T-cell (primary cell): ENCODE data around the gene COX20. TPM values are rescaled to one million over a fixed set of nuclear protein-coding genes. Genes with fewer than 3 reads are reported as not detected.

Experiments used
- ATAC-seq, 4 experiments: fragments of 200-7000 bp in 3 of 4; fragments of 150-1000 bp in 1 of 4; cut with Tn5 transposase; replicated peaks in 1 of 4; 1 replicate in 3 of 4; 2 replicates in 1 of 4; pipeline ENCODE4 v1.10.0; 2021; ENCODE audit warnings: moderate library complexity in 3 of 4, mild to moderate bottlenecking in 2 of 4, moderate number of reproducible peaks in 1 of 4
- CTCF ChIA-PET, 2 donors: fragments of 300-600 bp; sonication (Branson Sonifier 250); formaldehyde crosslinking; loops; one replicate each; lab custom pipeline; 2022; ENCODE audit warnings: antibody characterized with exemption in 2 of 2; lab: Charles Lee
- POLR2A ChIA-PET, 2 donors: fragments of 300-600 bp; sonication (Branson Sonifier 250); formaldehyde crosslinking; loops; one replicate each; lab custom pipeline; 2022; ENCODE audit warnings: antibody characterized with exemption in 2 of 2; lab: Charles Lee
- DNase-seq, 35 experiments: peaks; one replicate each; pipeline versions ENCODE4 v3.0.0 to v3.0.0-alpha.2; 2013 to 2023
- H3K27ac ChIP-seq: one replicate; pipeline ENCODE4 v1.5.1; 2013; ENCODE audit warnings: low read length
- H3K27me3 ChIP-seq, 2 experiments: replicated peaks in 1 of 2; 1 replicate in 1 of 2; 2 replicates in 1 of 2; pipeline versions ENCODE4 v1.6.1 to v1.7.0; 2013; ENCODE audit warnings: low read length in 1 of 2, mixed read lengths in 1 of 2; ENCODE audit not compliant: control insufficient read depth in 2 of 2, insufficient read depth in 2 of 2; ENCODE audit errors: extremely low read depth in 1 of 2
- H3K36me3 ChIP-seq, 2 donors: 1 replicate in 1 of 2; 2 replicates in 1 of 2; pipeline versions ENCODE4 v1.6.1 to v1.7.0; 2013; ENCODE audit warnings: low read length in 1 of 2; ENCODE audit not compliant: control insufficient read depth in 2 of 2, insufficient read depth in 1 of 2; ENCODE audit errors: extremely low read depth in 1 of 2
- H3K4me1 ChIP-seq, 2 experiments: 1 replicate in 1 of 2; 2 replicates in 1 of 2; pipeline versions ENCODE4 v1.6.1 to v1.7.0; 2013; ENCODE audit warnings: low read length in 2 of 2, mixed read lengths in 1 of 2; ENCODE audit not compliant: insufficient read depth in 2 of 2, control insufficient read depth in 1 of 2; ENCODE audit errors: extremely low read depth in 1 of 2
- H3K4me3 ChIP-seq, 2 donors: 1 replicate in 1 of 2; 2 replicates in 1 of 2; pipeline versions ENCODE4 v1.5.1 to v1.7.0; 2013; ENCODE audit warnings: mild to moderate bottlenecking in 2 of 2, low read length in 1 of 2, moderate library complexity in 1 of 2; ENCODE audit not compliant: control insufficient read depth in 1 of 2; ENCODE audit errors: extremely low read depth in 1 of 2
- H3K9me3 ChIP-seq: 2 replicates; pipeline ENCODE4 v1.7.0; 2013
- H3K27ac Mint-ChIP-seq, 2 donors: one replicate each; pipeline ENCODE4 v1.8.0; 2020 to 2021; ENCODE audit warnings: mild to moderate bottlenecking in 2 of 2, mixed read lengths in 2 of 2
- H3K27me3 Mint-ChIP-seq, 2 donors: one replicate each; pipeline ENCODE4 v1.8.0; 2021 to 2022; ENCODE audit warnings: mixed read lengths in 2 of 2
- H3K36me3 Mint-ChIP-seq: one replicate; pipeline ENCODE4 v1.8.0; 2021; ENCODE audit warnings: mixed read lengths
- H3K4me1 Mint-ChIP-seq, 3 donors: one replicate each; pipeline ENCODE4 v1.8.0; 2020 to 2022; ENCODE audit warnings: mixed read lengths in 3 of 3, mild to moderate bottlenecking in 1 of 3
- H3K4me3 Mint-ChIP-seq, 3 donors: one replicate each; pipeline ENCODE4 v1.8.0; 2020 to 2022; ENCODE audit warnings: mild to moderate bottlenecking in 3 of 3, mixed read lengths in 3 of 3, moderate library complexity in 3 of 3
- H3K9me3 Mint-ChIP-seq, 3 donors: one replicate each; pipeline ENCODE4 v1.8.0; 2020 to 2022; ENCODE audit warnings: mixed read lengths in 3 of 3
- WGBS: methylation state at CpG from one replicate; pipeline ENCODE4 v1.1.5; 2013; ENCODE audit warnings: missing lambda C conversion rate; ENCODE audit not compliant: insufficient coverage; 5-methylcytosine and 5-hydroxymethylcytosine counted together
- total RNA-seq, 35 experiments: library from RNA in 6 of 35; stranded (reverse) in 6 of 35; fragments of 120-200 nt in 1 of 35; gene quantifications; one replicate each; pipeline versions ENCODE4 v1.2.1 to v1.2.4 and lab custom pipeline; 2013 to 2026

COX20 gene
- total RNA-seq, 5 donors from 2014 or later (not counting 1 experiment from before 2014, with no cell fraction given) = 17.0 to 32.0 (median 27.5) TPM

DNA sequence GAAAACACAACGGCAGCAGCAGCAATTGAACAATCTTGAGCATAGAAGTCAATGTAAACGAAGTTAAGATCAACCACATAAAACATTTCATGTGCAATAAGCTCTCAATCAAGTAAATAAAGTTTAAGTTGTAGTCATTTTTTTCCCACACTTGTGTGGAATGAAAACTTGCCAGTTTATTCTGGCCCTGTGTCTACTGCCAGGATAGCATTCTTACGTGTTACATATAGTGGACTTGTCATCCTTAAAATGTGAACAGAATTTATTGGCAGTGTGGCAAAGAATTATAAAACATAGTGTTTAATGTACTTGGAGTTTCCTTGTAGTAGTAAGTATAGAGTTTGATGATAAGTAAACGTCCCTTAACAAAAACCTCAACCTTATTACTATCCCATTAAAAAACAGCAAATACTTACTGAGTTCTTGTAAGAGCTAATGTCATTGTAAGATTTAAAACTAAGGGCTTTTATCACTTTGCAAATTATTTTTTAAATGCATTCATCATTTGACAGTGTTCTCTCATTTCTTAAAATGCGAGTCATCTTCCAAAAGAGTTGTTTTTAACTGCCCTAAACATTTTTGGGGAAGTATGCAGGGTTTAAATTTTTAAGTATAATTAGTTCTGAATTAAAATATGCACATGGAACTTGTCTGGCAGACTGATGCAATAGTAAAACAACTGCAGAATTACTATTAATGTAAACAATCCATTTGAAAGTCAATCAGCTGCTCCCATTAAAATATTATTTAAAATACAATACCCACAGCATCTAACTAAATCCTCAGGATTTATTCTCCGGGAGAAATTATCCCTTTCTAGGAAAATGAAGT lies 7.9 kb downstream of the COX20 start:
- POLR2A ChIA-PET = interaction anchor here (0.5 to 3.9 kb wide), 6 partner anchors 8 to 1370 kb away, joined by 3 to 47 read pairs (median 5); partner anchors contain the start of gene COX20 (in 1 of the 2)
- no peak overlapping the region for H3K4me3 Mint-ChIP-seq

GRCh38 chr1:244844155-244845121 lies 9.0 kb downstream of the COX20 start:
- peaks cover 72% of the 10 kb centered on the region for H3K36me3 Mint-ChIP-seq
- no peaks in the 10 kb centered on the region for H3K27me3 ChIP-seq
- CTCF ChIA-PET = interaction anchor here in 1 of 2 donors (1.0 kb wide), 1 partner anchor 14 kb away, joined by 4 read pairs; no protein-coding TSS in a partner anchor
- no peaks in the 10 kb centered on the region for H3K9me3 Mint-ChIP-seq
- peaks cover 10 to 13% of the 10 kb centered on the region in 2 experiments for H3K4me1 ChIP-seq
- WGBS = 69% methylated on average over 7 of the region's 13 CpGs
- H3K4me3 Mint-ChIP-seq = no peak overlapping the region
- DNase-seq = no peak
- no peak overlapping the region for H3K27ac ChIP-seq
- POLR2A ChIA-PET = interaction anchor here (0.6 to 3.9 kb wide), 6 partner anchors 9 to 18 kb away, joined by 3 to 47 read pairs (median 4); partner anchors contain the start of gene COX20 (in 2 of the 2)
- H3K27me3 Mint-ChIP-seq = no peaks in the 10 kb centered on the region
- no peak for ATAC-seq
- peak overlapping the region; percentile 8 to 28 for H3K27ac Mint-ChIP-seq
- H3K36me3 ChIP-seq = peaks cover 5 to 62% of the 10 kb centered on the region in 2 donors
- H3K4me3 ChIP-seq = no peak overlapping the region
- H3K9me3 ChIP-seq = no peaks in the 10 kb centered on the region
- peaks cover 67 to 75% (median 69%) of the 10 kb centered on the region in 3 donors for H3K4me1 Mint-ChIP-seq

More for the DNA sequence above, 7.9 kb downstream of the COX20 start:
- no CpG with 5 or more reads among the region's 6 CpGs for WGBS
- H3K27me3 ChIP-seq = no peaks in the 10 kb centered on the region
- H3K27ac Mint-ChIP-seq = peak overlapping the region; percentile 36 to 68
- H3K27me3 Mint-ChIP-seq = no peaks in the 10 kb centered on the region
- no peak for ATAC-seq
- peaks cover 10 to 12% of the 10 kb centered on the region in 2 experiments for H3K4me1 ChIP-seq
- H3K36me3 ChIP-seq = peaks cover 5 to 57% of the 10 kb centered on the region in 2 donors
- H3K4me3 ChIP-seq = no peak overlapping the region
- peaks cover 0 to 2% (median 0%) of the 10 kb centered on the region in 3 donors for H3K9me3 Mint-ChIP-seq
- H3K36me3 Mint-ChIP-seq = peaks cover 71% of the 10 kb centered on the region
- H3K27ac ChIP-seq = no peak overlapping the region
- H3K9me3 ChIP-seq = no peaks in the 10 kb centered on the region
- CTCF ChIA-PET = interaction anchor here in 1 of 2 donors (1.0 kb wide), 1 partner anchor 15 kb away, joined by 4 read pairs; no protein-coding TSS in a partner anchor
- no peak for DNase-seq
- H3K4me1 Mint-ChIP-seq = peaks cover 67 to 75% (median 69%) of the 10 kb centered on the region in 3 donors

DNA sequence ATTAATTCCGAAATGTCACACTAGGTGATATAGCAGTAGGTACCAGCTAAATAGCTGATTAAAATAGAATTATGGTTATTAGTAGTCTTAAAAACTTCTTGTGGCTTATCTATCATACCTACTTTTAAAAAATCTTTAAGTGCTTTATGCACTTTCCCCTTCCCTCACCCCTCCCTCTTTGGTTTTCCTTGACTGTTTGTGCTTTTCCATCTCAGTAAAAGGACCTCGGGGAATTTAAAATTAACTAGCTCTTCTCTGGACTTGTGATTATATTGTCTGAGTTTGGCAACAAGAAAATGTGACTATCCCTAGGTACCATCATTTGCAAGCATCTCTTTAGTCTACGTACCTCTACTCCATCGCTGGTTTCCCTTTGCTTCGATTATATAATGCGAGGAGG lies 11.2 kb downstream of the COX20 start:
- no CpG with 5 or more reads among the region's 6 CpGs for WGBS
- Mint-ChIP-seq H3K4me1 (peaks cover 68 to 78% (median 69%) of the 10 kb centered on the region in 3 donors), H3K4me3 (no peak overlapping the region), H3K9me3 (no peaks in the 10 kb centered on the region), H3K27ac (no peak overlapping the region), H3K36me3 (peaks cover 64% of the 10 kb centered on the region), H3K27me3 (no peaks in the 10 kb centered on the region)
- ATAC-seq = no peak
- no peaks in the 10 kb centered on the region for H3K27me3 ChIP-seq
- no peak for DNase-seq
- H3K4me1 ChIP-seq = peaks cover 7 to 10% of the 10 kb centered on the region in 2 experiments
- H3K27ac ChIP-seq = no peak overlapping the region
- ChIA-PET POLR2A (interaction anchor here (0.5 to 2.3 kb wide), 7 partner anchors 8 to 123 kb away, joined by 3 to 16 read pairs (median 6); a partner anchor contains a TSS), CTCF (interaction anchor here (1.0 to 2.2 kb wide), 3 partner anchors 9 to 15 kb away, joined by 3 to 16 read pairs (median 3); no protein-coding TSS in a partner anchor)
- H3K4me3 ChIP-seq = no peak overlapping the region
- H3K9me3 ChIP-seq = no peaks in the 10 kb centered on the region
- peaks cover 0 to 54% of the 10 kb centered on the region in 2 donors for H3K36me3 ChIP-seq

- H3K9me3 Mint-ChIP-seq = no peaks in the 10 kb centered on the region
- peaks cover 0 to 60% of the 10 kb centered on the region in 2 donors for H3K36me3 ChIP-seq
- ChIA-PET POLR2A (interaction anchor here (0.6 to 5.0 kb wide), 15 partner anchors 8 to 1259 kb away, joined by 3 to 65 read pairs (median 4); partner anchors contain the start of gene COX20 (in 2 of the 2)), CTCF (interaction anchor here (0.9 to 3.0 kb wide), 4 partner anchors 10 to 194 kb away, joined by 3 to 14 read pairs (median 6); partner anchors contain the start of gene COX20 (in 1 of the 2))
- DNase-seq (no peak), ATAC-seq (peak in 1 of 4 experiments; percentile 7)
- H3K27ac Mint-ChIP-seq = no peak overlapping the region
- no peaks in the 10 kb centered on the region for H3K9me3 ChIP-seq
- H3K36me3 Mint-ChIP-seq = peaks cover 61% of the 10 kb centered on the region
- H3K4me3 Mint-ChIP-seq = no peak overlapping the region
- no CpG with 5 or more reads among the region's 1 CpG for WGBS
- no peak overlapping the region for H3K27ac ChIP-seq
- no peak overlapping the region for H3K4me3 ChIP-seq
- peaks cover 2 to 32% of the 10 kb centered on the region in 2 experiments for H3K4me1 ChIP-seq
- H3K27me3 ChIP-seq = no peaks in the 10 kb centered on the region
- no peaks in the 10 kb centered on the region for H3K27me3 Mint-ChIP-seq
- peaks cover 77 to 91% (median 77%) of the 10 kb centered on the region in 3 donors for H3K4me1 Mint-ChIP-seq
Measured at GRCh38 chr1:244849189-244849866, 13.9 kb downstream of the COX20 start.

DNA sequence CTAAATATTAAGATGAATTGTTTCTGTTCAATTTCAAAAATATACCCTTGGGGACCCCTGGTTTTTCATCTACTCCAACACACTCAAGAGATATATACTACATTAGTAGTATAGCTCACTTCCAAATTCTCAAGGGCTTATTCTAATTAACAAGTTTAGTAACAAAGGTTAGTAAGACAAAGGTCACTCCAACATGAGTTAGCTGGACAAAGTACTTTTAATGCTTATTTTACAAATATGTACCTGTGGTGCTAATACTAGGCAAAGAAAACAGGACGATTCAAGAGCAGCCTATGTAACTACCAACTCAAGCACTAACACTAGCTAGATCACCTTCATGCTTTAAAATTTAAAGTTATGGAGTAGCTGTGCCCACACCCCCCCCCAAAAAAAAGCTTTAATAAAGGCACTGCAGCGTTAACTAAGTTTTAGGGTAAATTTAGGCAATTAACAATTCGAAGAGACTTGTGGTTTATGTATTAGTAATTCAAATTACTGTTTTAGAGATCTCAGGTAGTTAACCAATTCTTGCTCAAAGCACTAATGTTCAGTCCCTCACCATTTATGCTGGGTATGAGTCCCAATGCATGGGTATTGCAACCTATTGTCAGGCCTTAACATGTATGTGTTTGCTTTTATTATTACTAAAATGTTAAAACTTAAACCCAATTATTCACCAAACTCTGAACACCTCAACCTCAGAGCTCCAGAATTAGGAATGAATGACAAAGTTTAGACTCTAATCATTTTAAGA lies 14.8 kb downstream of the COX20 start:
- DNase-seq = no peak
- no peaks in the 10 kb centered on the region for H3K27me3 Mint-ChIP-seq
- H3K36me3 ChIP-seq = peaks cover 0 to 58% of the 10 kb centered on the region in 2 donors
- ChIA-PET POLR2A (interaction anchor here (0.6 to 5.8 kb wide), 14 partner anchors 9 to 157 kb away, joined by 3 to 65 read pairs (median 5); partner anchors contain the start of gene COX20 (in 2 of the 2)), CTCF (interaction anchor here (0.9 to 3.0 kb wide), 6 partner anchors 9 to 193 kb away, joined by 3 to 14 read pairs (median 4); partner anchors contain the start of gene COX20 (in 1 of the 2))
- ATAC-seq = no peak
- peaks cover 65% of the 10 kb centered on the region for H3K36me3 Mint-ChIP-seq
- peaks cover 80 to 91% (median 80%) of the 10 kb centered on the region in 3 donors for H3K4me1 Mint-ChIP-seq
- H3K9me3 Mint-ChIP-seq = no peaks in the 10 kb centered on the region
- H3K27ac ChIP-seq = no peak overlapping the region
- peaks cover 1 to 36% of the 10 kb centered on the region in 2 experiments for H3K4me1 ChIP-seq
- WGBS = no CpG with 5 or more reads among the region's 3 CpGs
- H3K9me3 ChIP-seq = no peaks in the 10 kb centered on the region
- H3K4me3 Mint-ChIP-seq = no peak overlapping the region
- no peak overlapping the region for H3K4me3 ChIP-seq
- no peaks in the 10 kb centered on the region for H3K27me3 ChIP-seq
- peak overlapping the region; percentile 46 to 73 for H3K27ac Mint-ChIP-seq
